Stomach (tissue), 9 donors: ENCODE results near the gene CADPS. TPM values are rescaled to one million over a fixed set of nuclear protein-coding genes. Genes with fewer than 3 reads are reported as not detected.

ENCODE experiments used
- DNase-seq, 2 donors: peaks; one replicate each; pipeline versions ENCODE4 v3.0.0 to v3.0.0-alpha.2; 2013 to 2019
- H3K27ac ChIP-seq, 5 donors: fragments of 200-600 bp in 4 of 5; sonication (generic) in 4 of 5; one replicate each; pipeline ENCODE4 v1.5.1; 2013 to 2019; ENCODE audit warnings: mild to moderate bottlenecking in 1 of 5, moderate library complexity in 1 of 5
- H3K27me3 ChIP-seq, 3 donors: fragments of 200-600 bp; sonication (generic); one replicate each; pipeline ENCODE4 v1.5.1; 2017 to 2019; ENCODE audit warnings: mixed run types in 1 of 3
- H3K36me3 ChIP-seq, 4 donors: fragments of 200-600 bp; sonication (generic); 1 replicate in 3 of 4; 2 replicates in 1 of 4; pipeline ENCODE4 v1.5.1; 2016 to 2019
- H3K4me1 ChIP-seq, 4 donors: fragments of 200-600 bp; sonication (generic); one replicate each; pipeline ENCODE4 v1.5.1; 2016 to 2019
- H3K4me3 ChIP-seq, 4 donors: fragments of 200-600 bp; sonication (generic) in 3 of 4; one replicate each; pipeline ENCODE4 v1.5.1; 2016 to 2019; ENCODE audit warnings: mild to moderate bottlenecking in 1 of 4
- H3K9me3 ChIP-seq, 4 donors: fragments of 200-600 bp; sonication (generic); one replicate each; pipeline ENCODE4 v1.5.1; 2016 to 2019
- CTCF ChIP-seq, 7 experiments: fragments of 450-650 bp in 4 of 7; fragments of 200-600 bp in 3 of 7; sonication (generic) in 3 of 7; IDR thresholded peaks; one replicate each; pipeline ENCODE4 v1.5.1; 2016 to 2019; ENCODE audit warnings: antibody characterized with exemption in 7 of 7, control low read depth in 2 of 7, mild to moderate bottlenecking in 1 of 7
- EP300 ChIP-seq: sonication (generic); formaldehyde crosslinking; IDR thresholded peaks from one replicate; pipeline ENCODE4 v1.6.1; 2017; ENCODE audit warnings: antibody characterized with exemption
- POLR2A ChIP-seq, 4 donors: fragments of 450-650 bp; IDR thresholded peaks; one replicate each; pipeline ENCODE4 v1.6.1; 2016; ENCODE audit warnings: antibody characterized with exemption in 4 of 4, control low read depth in 2 of 4, mild to moderate bottlenecking in 1 of 4, moderate library complexity in 1 of 4
- POLR2AphosphoS5 ChIP-seq, 3 donors: sonication (generic); formaldehyde crosslinking; IDR thresholded peaks; one replicate each; pipeline ENCODE4 v1.6.1; 2016; ENCODE audit warnings: antibody characterized with exemption in 3 of 3
- WGBS, 5 donors: extraction: QIAGEN DNeasy Blood & Tissue Kit in 3 of 5; methylation state at CpG; one replicate each; pipeline versions ENCODE4 v1.1.5 to v1.1.7; 2013 to 2018; 5-methylcytosine and 5-hydroxymethylcytosine counted together
- intact Hi-C: fragments of 100-400 bp; cut with DNase I; formaldehyde crosslinking; loops from one replicate; pipeline ENCODE4 v1.15.1; 2023; ENCODE audit warnings: low total_unique reads
- polyA plus RNA-seq, 3 donors: library from polyadenylated mRNA; stranded (reverse); fragments of 200-250 nt; gene quantifications; one replicate each; pipeline ENCODE4 v1.2.3, GENCODE V29; 2013
- small RNA-seq, 4 donors: library from RNA; depleted of rRNA; stranded (forward); fragments of <200 nt; gene quantifications; one replicate each; pipeline ENCODE3, GENCODE V24; 2016
- total RNA-seq, 5 donors: library from RNA; depleted of rRNA; stranded (reverse); fragments of >200 nt; gene quantifications; one replicate each; pipeline versions ENCODE4 v1.1.0 to v1.2.3, GENCODE V29; 2014 to 2016
- donor health status: healthy with polysubstance abuse.
- donor health status: Bipolar disorder and iron deficiency.
- donor health status: healthy.

The CADPS gene
- total and polyA plus RNA-seq, 8 donors, result 0.58 to 32.2 (median 3.4) TPM

DNA sequence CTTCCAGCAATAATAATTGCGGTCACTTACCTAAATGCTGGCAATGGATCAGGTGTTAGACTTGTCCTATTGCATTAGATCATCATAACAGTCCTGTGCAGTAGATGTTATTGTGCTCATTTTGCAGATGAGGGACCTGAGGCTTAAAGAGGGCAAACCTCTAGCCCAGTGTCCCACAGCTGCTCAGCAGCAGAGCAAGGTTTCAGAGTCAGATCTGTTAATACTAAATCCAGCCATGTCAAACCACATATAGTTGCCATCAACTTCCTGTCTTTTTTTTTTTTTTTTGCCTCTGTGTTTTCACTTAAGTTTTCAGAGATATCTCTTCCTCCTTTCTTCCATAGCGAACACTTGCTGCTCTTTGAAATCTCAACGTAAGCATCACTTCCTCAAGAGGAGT lies 514.0 kb downstream of the CADPS start:
- Histone ChIP-seq H3K9me3 (no peaks in the 10 kb centered on the region), H3K36me3 (no peaks in the 10 kb centered on the region), H3K27ac (no peak overlapping the region), H3K27me3 (peaks cover 0 to 50% (median 13%) of the 10 kb centered on the region in 3 donors), H3K4me1 (no peaks in the 10 kb centered on the region), H3K4me3 (no peak overlapping the region)
- no peak for TF ChIP-seq CTCF (IDR thresholded peaks at IDR 0.05)
- TF ChIP-seq EP300, result no peak
- no peak for TF ChIP-seq POLR2AphosphoS5 (IDR thresholded peaks at IDR 0.05)
- TF ChIP-seq POLR2A (IDR thresholded peaks at IDR 0.05), result no peak
- 87 to 91% (median 88%) methylated on average over 3 of the region's 3 CpGs for WGBS, 5 donors
- no peak for DNase-seq
- intact Hi-C loops, result no loop called here

DNA sequence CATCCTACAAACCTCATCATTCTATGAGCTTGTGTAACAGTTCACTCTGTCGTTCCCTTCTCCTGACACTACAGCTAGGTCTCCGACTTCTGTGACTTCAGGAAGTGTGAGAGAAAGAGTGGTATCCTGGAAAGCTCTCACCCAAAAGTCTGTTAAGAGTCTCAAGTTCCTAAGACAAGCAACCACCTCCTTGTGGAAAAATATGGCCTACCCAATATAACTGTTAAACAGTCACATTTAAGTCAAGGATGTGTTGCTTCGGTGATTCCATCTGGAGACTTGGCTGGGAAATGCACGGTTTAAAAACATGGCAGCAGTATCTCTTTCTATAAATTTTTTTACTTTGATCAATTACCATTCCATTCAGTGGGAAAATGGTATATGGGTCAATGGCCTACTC lies 515.7 kb downstream of the CADPS start:
- no peaks in the 10 kb centered on the region for H3K4me1 ChIP-seq
- intact Hi-C loops, result no loop called here
- H3K4me3 ChIP-seq, result no peak overlapping the region
- DNase-seq, result no peak
- H3K27ac ChIP-seq, result no peak overlapping the region
- WGBS, 5 donors, result 76 to 92% (median 85%) methylated on average over 4 of the region's 4 CpGs
- H3K27me3 ChIP-seq, result peaks cover 0 to 43% (median 0%) of the 10 kb centered on the region in 3 donors
- H3K9me3 ChIP-seq, result no peaks in the 10 kb centered on the region
- H3K36me3 ChIP-seq, result no peaks in the 10 kb centered on the region
- TF ChIP-seq EP300 (no peak), POLR2A (IDR thresholded peaks at IDR 0.05) (no peak), POLR2AphosphoS5 (IDR thresholded peaks at IDR 0.05) (no peak), CTCF (IDR thresholded peaks at IDR 0.05) (no peak)

- no peaks in the 10 kb centered on the region for H3K36me3 ChIP-seq
- H3K9me3 ChIP-seq, result no peaks in the 10 kb centered on the region
- no peak for DNase-seq
- H3K4me1 ChIP-seq, result no peaks in the 10 kb centered on the region
- H3K4me3 ChIP-seq, result no peak overlapping the region
- no peak for TF ChIP-seq CTCF (IDR thresholded peaks at IDR 0.05)
- TF ChIP-seq POLR2AphosphoS5 (IDR thresholded peaks at IDR 0.05), result no peak
- TF ChIP-seq EP300, result no peak
- no peak for TF ChIP-seq POLR2A (IDR thresholded peaks at IDR 0.05)
- H3K27ac ChIP-seq, result no peak overlapping the region
- intact Hi-C loops, result no loop called here
- H3K27me3 ChIP-seq, result peaks cover 0 to 26% (median 0%) of the 10 kb centered on the region in 3 donors
Measured at GRCh38 chr3:62356356-62356755, 518.9 kb downstream of the CADPS start.

GRCh38 chr3:62355703-62356102 lies 519.5 kb downstream of the CADPS start:
- no peak overlapping the region for H3K27ac ChIP-seq
- peaks cover 0 to 29% (median 0%) of the 10 kb centered on the region in 3 donors for H3K27me3 ChIP-seq
- H3K4me1 ChIP-seq, result no peaks in the 10 kb centered on the region
- no peak for DNase-seq
- intact Hi-C loops, result no loop called here
- H3K4me3 ChIP-seq, result no peak overlapping the region
- TF ChIP-seq CTCF (IDR thresholded peaks at IDR 0.05), result no peak
- no peaks in the 10 kb centered on the region for H3K36me3 ChIP-seq
- no peaks in the 10 kb centered on the region for H3K9me3 ChIP-seq
- WGBS, 5 donors, result 65 to 76% (median 72%) methylated on average over 3 of the region's 3 CpGs

Small RNA genes within 50 kb of the gene (small RNA-seq; reads per million reads assigned to genes)
- gene RN7SL863P (0 reads per million in 4 donors), gene RNU6-139P (0 reads per million in 4 donors)
